Common myeloid progenitor, CD34-positive (primary cell): ENCODE data around the gene NAXE.
A peak's percentile ranks its signal among the peaks of the same experiment; 100 is the strongest.
"Not testable (repeated sequence)": the region's sequence is repeated elsewhere in the genome, so short reads cannot be mapped to it uniquely, and the experiment has no call there.

Experiments used
- CTCF ChIA-PET: fragments of 350-600 bp; sonication (Branson Sonifier 250); formaldehyde crosslinking; loops from one replicate; lab custom pipeline; 2021; ENCODE audit warnings: antibody characterized with exemption; lab: Charles Lee
- POLR2A ChIA-PET: fragments of 350-600 bp; sonication (Branson Sonifier 250); formaldehyde crosslinking; loops from one replicate; lab custom pipeline; 2021; ENCODE audit warnings: antibody characterized with exemption; lab: Charles Lee
- DNase-seq, 3 donors: peaks; one replicate each; pipeline versions ENCODE4 v3.0.0 to v3.0.0-alpha.2; 2013
- H3K27ac ChIP-seq, 2 experiments: 1 replicate in 1 of 2; 2 replicates in 1 of 2; pipeline ENCODE4 v1.7.0; 2013; ENCODE audit warnings: inconsistent platforms in 2 of 2, low read length in 2 of 2, mild to moderate bottlenecking in 2 of 2, low read depth in 1 of 2, moderate library complexity in 1 of 2; ENCODE audit not compliant: severe bottlenecking in 2 of 2, insufficient read depth in 1 of 2, poor library complexity in 1 of 2
- H3K27me3 ChIP-seq, 5 experiments: replicated peaks in 2 of 5; 1 replicate in 3 of 5; 2 replicates in 2 of 5; pipeline versions ENCODE4 v1.6.1 to v1.7.0; 2013; ENCODE audit warnings: low read length in 4 of 5, mild to moderate bottlenecking in 2 of 5, moderate library complexity in 2 of 5, inconsistent platforms in 1 of 5; ENCODE audit not compliant: insufficient read depth in 5 of 5, control insufficient read depth in 4 of 5
- H3K36me3 ChIP-seq, 4 experiments: 1 replicate in 2 of 4; 2 replicates in 2 of 4; pipeline versions ENCODE4 v1.6.1 to v1.7.0; 2013; ENCODE audit warnings: low read length in 3 of 4, control low read depth in 1 of 4, mild to moderate bottlenecking in 1 of 4; ENCODE audit not compliant: control insufficient read depth in 4 of 4, insufficient read depth in 4 of 4
- H3K4me1 ChIP-seq, 4 experiments: 1 replicate in 3 of 4; 2 replicates in 1 of 4; pipeline versions ENCODE4 v1.6.1 to v1.7.1; 2013; ENCODE audit warnings: low read length in 3 of 4, mild to moderate bottlenecking in 3 of 4, control low read depth in 1 of 4, inconsistent platforms in 1 of 4, moderate library complexity in 1 of 4; ENCODE audit not compliant: control insufficient read depth in 4 of 4, insufficient read depth in 4 of 4; ENCODE audit errors: control extremely low read depth in 1 of 4
- H3K4me3 ChIP-seq, 7 experiments: 1 replicate in 4 of 7; 2 replicates in 3 of 7; pipeline versions ENCODE4 v1.5.1 to v1.7.0; 2013; ENCODE audit warnings: mild to moderate bottlenecking in 7 of 7, low read length in 6 of 7, moderate library complexity in 6 of 7, inconsistent platforms in 2 of 7, low read depth in 2 of 7, control low read depth in 1 of 7; ENCODE audit not compliant: insufficient read depth in 4 of 7, control insufficient read depth in 1 of 7; ENCODE audit errors: extremely low read depth in 1 of 7
- H3K9me3 ChIP-seq, 5 experiments: 1 replicate in 4 of 5; 2 replicates in 1 of 5; pipeline versions ENCODE4 v1.6.1 to v1.7.1; 2013; ENCODE audit warnings: low read length in 4 of 5, mild to moderate bottlenecking in 2 of 5, inconsistent platforms in 1 of 5, low read depth in 1 of 5, moderate library complexity in 1 of 5; ENCODE audit not compliant: control insufficient read depth in 4 of 5, insufficient read depth in 2 of 5; ENCODE audit errors: control extremely low read depth in 1 of 5
- WGBS: methylation state at CpG from one replicate; pipeline ENCODE4 v1.1.5; 2013; ENCODE audit not compliant: insufficient coverage; 5-methylcytosine and 5-hydroxymethylcytosine counted together

Gene NAXE

DNA sequence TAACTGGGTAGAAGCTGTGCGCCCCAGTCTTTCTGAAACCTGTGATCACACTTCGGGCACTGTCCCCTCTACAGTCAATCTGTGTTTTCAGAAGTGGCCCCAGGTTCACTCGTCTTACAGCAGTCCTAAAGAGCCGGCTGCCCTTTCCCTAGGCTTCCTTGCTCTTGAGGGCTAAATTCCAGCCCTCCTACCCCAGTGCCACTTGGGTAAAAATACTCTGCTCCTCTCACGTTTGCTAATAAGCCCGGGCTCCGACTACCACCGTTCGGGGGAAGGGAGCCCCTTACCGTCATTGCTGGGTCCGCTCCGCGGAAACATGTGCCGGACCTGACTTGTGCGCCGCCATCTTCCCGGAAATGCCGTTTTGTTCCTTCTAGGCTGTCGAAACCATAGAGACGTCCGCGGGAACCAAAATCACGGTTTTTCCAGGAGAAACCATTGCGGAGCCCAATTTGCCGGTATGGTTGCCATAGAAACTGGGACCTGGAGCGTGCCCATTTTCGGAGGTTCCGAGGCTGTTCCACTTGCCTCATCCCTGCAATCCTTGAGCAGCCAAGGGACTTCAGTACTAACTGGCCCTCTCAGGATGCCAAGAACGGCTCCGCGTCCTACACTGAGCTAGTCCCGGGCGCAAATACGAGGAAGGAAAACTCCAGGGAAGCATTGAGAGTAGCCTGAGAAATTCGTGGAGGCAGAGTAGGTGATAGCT lies 9.7 kb downstream of the NAXE start, which contains the start of gene GPATCH4:
GPATCH4 (minus strand) TSS at position 358 of the 709 bp plus-strand sequence.
- WGBS, result under 1% methylated on average over 34 of the region's 35 CpGs
- DNase-seq, result peak; percentile 75 to 81 (median 80)
- peak within 1 kb of the TSS; percentile 60 to 91 (median 85) for H3K4me3 ChIP-seq
- peak within 1 kb of the TSS; percentile 47 to 65 for H3K27ac ChIP-seq
- H3K36me3 ChIP-seq, result peaks cover 0 to 31% (median 19%) of the 10 kb centered on the region in 4 experiments
- no peaks in the 10 kb centered on the region for H3K9me3 ChIP-seq
- H3K4me1 ChIP-seq, result peaks cover 6 to 30% (median 22%) of the 10 kb centered on the region in 4 experiments
- ChIA-PET CTCF (interaction anchor here (1.4 to 7.7 kb wide), 5 partner anchors 10 to 120 kb away, joined by 3 to 63 read pairs (median 6); partner anchors contain the start of gene NAXE), POLR2A (interaction anchor here (0.6 kb wide), 1 partner anchor 120 kb away, joined by 4 read pairs; no protein-coding TSS in a partner anchor)
- H3K27me3 ChIP-seq, result no peaks in the 10 kb centered on the region

DNA sequence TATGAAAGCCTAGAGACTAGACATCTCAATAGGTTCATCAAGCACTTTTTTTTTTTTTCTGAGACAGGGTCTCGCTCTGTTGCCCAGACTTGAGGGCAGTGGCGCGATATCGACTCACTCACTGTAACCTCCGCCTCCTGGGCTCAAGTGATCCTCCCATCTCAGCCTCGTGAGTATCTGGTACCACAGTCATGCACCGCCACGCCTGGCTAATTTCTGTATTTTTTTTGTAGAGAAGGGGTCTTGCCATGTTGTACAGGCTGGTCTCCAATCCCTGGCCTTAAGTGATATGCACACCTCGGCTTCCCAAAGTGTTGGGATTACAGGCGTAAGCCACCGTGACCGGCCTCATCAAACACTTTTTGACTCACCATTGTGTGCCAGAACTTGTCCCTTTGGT lies 10.3 kb downstream of the NAXE start:
- H3K4me1 ChIP-seq, result peaks cover 6 to 30% (median 22%) of the 10 kb centered on the region in 4 experiments
- ChIA-PET CTCF (interaction anchor here (1.4 to 7.7 kb wide), 5 partner anchors 11 to 121 kb away, joined by 3 to 63 read pairs (median 6); partner anchors contain the start of gene NAXE), POLR2A (interaction anchor here (0.6 kb wide), 1 partner anchor 121 kb away, joined by 4 read pairs; no protein-coding TSS in a partner anchor)
- no peaks in the 10 kb centered on the region for H3K27me3 ChIP-seq
- H3K4me3 ChIP-seq, result peak overlapping the region; percentile 60 to 91 (median 85)
- DNase-seq, result no peak
- H3K9me3 ChIP-seq, result no peaks in the 10 kb centered on the region
- WGBS, result 74% methylated on average over 11 of the region's 12 CpGs
- peaks cover 0 to 25% (median 14%) of the 10 kb centered on the region in 4 experiments for H3K36me3 ChIP-seq
- H3K27ac ChIP-seq, result peak overlapping the region in 1 of 2 experiments; percentile 65

DNA sequence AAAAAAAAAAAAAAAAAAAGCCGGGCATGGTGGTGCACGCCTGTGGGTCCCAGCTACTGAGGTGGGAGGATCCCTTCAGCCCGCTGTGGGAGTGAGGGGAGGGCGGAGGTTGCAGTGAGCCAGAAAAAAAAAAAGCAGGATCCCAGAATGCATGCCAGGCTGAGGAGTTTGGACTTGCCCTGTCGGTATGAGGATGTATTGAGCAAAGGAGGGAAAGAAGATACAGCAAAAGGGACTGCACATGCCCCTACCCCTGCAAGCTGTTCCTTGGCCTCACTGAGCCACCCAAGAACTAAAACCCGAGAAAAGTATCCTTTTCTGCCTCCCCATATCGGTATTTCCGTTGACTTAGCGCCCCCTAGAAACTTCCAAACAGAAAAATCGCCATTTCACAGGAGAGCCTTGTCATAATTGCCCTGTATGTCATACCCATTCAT lies 11.0 kb downstream of the NAXE start:
- no peak overlapping the region for H3K27ac ChIP-seq
- H3K36me3 ChIP-seq, result peaks cover 0 to 18% (median 9%) of the 10 kb centered on the region in 4 experiments
- H3K27me3 ChIP-seq, result no peaks in the 10 kb centered on the region
- H3K4me1 ChIP-seq, result peaks cover 6 to 30% (median 22%) of the 10 kb centered on the region in 4 experiments
- ChIA-PET POLR2A (no interaction called here), CTCF (interaction anchor here (0.7 to 7.7 kb wide), 6 partner anchors 11 to 258 kb away, joined by 3 to 63 read pairs (median 4); partner anchors contain the start of gene NAXE)
- 38% methylated on average over 8 of the region's 10 CpGs for WGBS
- no peaks in the 10 kb centered on the region for H3K9me3 ChIP-seq
- DNase-seq, result peak in 2 of 3 donors; percentile 46
- H3K4me3 ChIP-seq, result peak overlapping the region in 2 of 7 experiments; percentile 5 to 50

DNA sequence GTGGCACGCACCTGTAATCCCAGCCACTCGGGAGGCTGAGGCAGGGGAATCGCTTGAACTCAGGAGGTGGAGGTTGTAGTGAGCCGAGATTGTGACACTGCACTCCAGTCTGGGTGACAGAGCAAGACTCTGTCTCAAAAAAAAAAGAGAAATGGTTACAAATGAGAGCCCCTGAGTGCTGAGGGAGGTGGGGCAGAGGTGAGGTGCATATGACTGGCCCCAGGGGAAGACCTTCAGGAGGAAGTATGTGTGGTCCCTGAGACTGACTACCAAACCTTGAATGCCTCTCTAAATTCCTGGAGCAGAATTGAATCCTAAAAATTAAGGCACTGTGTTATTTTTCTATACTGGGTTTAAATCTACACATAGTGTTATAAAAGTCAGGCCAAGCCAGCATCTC lies 15.8 kb downstream of the NAXE start:
- DNase-seq, H3K4me3 ChIP-seq, H3K36me3 ChIP-seq, H3K27me3 ChIP-seq, H3K9me3 ChIP-seq, H3K4me1 ChIP-seq, H3K27ac ChIP-seq, POLR2A ChIA-PET: not testable (repeated sequence)
- CTCF ChIA-PET, result interaction anchor here (0.6 to 2.1 kb wide), 4 partner anchors 18 to 652 kb away, joined by 3 to 49 read pairs (median 6); partner anchors contain the start of gene TTC24
- 96% methylated on average over 4 of the region's 4 CpGs for WGBS

DNA sequence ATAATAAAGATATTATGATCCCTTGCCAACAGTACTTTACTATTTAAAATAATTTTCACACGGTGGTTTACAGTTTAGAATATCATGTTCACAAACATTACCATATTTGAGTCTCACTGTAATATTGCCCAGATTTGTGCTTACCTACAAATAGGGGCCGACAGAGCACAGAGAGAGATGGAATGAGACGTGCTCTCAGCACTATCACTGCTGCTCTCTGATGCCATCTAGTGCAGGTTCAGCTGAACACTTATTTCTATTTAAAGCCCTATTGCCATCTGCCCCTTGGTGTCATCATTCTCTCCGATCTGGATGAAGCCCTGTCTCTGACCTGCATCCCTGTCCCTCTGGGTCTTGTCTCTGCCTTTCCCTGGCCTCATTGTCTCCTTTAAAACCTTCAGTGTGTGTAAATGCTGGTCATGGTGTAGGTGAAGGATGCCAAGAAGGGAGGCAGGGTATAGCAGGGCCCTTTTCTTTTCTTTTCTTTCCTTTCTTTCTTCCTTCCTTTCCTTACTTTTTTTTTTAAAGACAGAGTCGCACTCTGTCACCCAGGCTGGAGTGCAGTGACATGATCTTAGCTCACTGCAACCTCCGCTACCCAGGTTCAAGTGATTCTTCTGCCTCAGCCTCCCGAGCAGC lies 16.6 kb downstream of the NAXE start:
- Histone ChIP-seq H3K9me3 (no peaks in the 10 kb centered on the region), H3K27me3 (peaks cover 0 to 3% (median 0%) of the 10 kb centered on the region in 5 experiments), H3K36me3 (no peaks in the 10 kb centered on the region), H3K4me3 (no peak overlapping the region), H3K4me1 (peaks cover 0 to 8% (median 3%) of the 10 kb centered on the region in 4 experiments), H3K27ac (no peak overlapping the region)
- ChIA-PET POLR2A (interaction anchor here (0.9 to 1.8 kb wide), 2 partner anchors 19 to 151 kb away, joined by 3 to 5 read pairs; no protein-coding TSS in a partner anchor), CTCF (interaction anchor here (0.6 to 4.2 kb wide), 31 partner anchors 9 to 705 kb away, joined by 3 to 49 read pairs (median 4); partner anchors contain the start of genes IQGAP3, NAXE and TTC24)
- DNase-seq, result peak; percentile 80 to 88 (median 85)
- 40% methylated on average over 6 of the region's 7 CpGs for WGBS

GRCh38 chr1:156608981-156609380 lies 17.4 kb downstream of the NAXE start:
- ChIA-PET CTCF (interaction anchor here (0.6 to 4.2 kb wide), 24 partner anchors 8 to 705 kb away, joined by 3 to 49 read pairs (median 4); partner anchors contain the start of genes IQGAP3 and TTC24), POLR2A (interaction anchor here (0.9 to 1.8 kb wide), 2 partner anchors 20 to 152 kb away, joined by 3 to 5 read pairs; no protein-coding TSS in a partner anchor)
- H3K4me3 ChIP-seq, result no peak overlapping the region
- H3K36me3 ChIP-seq, result no peaks in the 10 kb centered on the region
- peak; percentile 38 to 67 (median 62) for DNase-seq
- 58% methylated on average over 4 of the region's 6 CpGs for WGBS
- H3K9me3 ChIP-seq, result no peaks in the 10 kb centered on the region
- H3K27me3 ChIP-seq, result peaks cover 0 to 3% (median 0%) of the 10 kb centered on the region in 5 experiments
- H3K27ac ChIP-seq, result no peak overlapping the region
- peaks cover 0 to 8% (median 3%) of the 10 kb centered on the region in 4 experiments for H3K4me1 ChIP-seq
